ENCODE results near the gene LTC4S. TPM values are rescaled to one million over a fixed set of nuclear protein-coding genes. Genes with fewer than 3 reads are reported as not detected.

Gene LTC4S
- total and polyA plus RNA-seq, 12 donors, result 5.4 to 20.0 (median 8.8) TPM

- ATAC-seq (peak in 6 of 8 donors; percentile 25 to 64 (median 40)), DNase-seq (no peak)
- no peak for TF ChIP-seq CTCF (IDR thresholded peaks at IDR 0.05)
- 60 to 70% methylated on average over 9 of the region's 9 CpGs for WGBS, 2 donors
- intact Hi-C loops (cut with DNase I), result no loop called here
- H3K4me3 ChIP-seq, result no peak overlapping the region
- H3K9me3 ChIP-seq, result no peaks in the 10 kb centered on the region
- peaks cover 0 to 88% (median 33%) of the 10 kb centered on the region in 9 donors for H3K36me3 ChIP-seq
- H3K27ac ChIP-seq, result peak overlapping the region in 1 of 10 donors; percentile 45
- H3K4me1 ChIP-seq, result peaks cover 0 to 70% (median 0%) of the 10 kb centered on the region in 9 donors
- no peaks in the 10 kb centered on the region for H3K27me3 ChIP-seq
Observed at GRCh38 chr5:179777909-179778308, 15.9 kb upstream of the LTC4S start.

GRCh38 chr5:179778591-179778990 is 15.2 kb upstream of the LTC4S start:
- ATAC-seq, result no peak
- no peak overlapping the region for H3K4me3 ChIP-seq

GRCh38 chr5:179779826-179780225 is 14.0 kb upstream of the LTC4S start:
- intact Hi-C loops (cut with DNase I), result no loop called here
- TF ChIP-seq CTCF (IDR thresholded peaks at IDR 0.05), result no peak
- no peak for DNase-seq
- Histone ChIP-seq H3K4me1 (peaks cover 0 to 70% (median 0%) of the 10 kb centered on the region in 9 donors), H3K27me3 (no peaks in the 10 kb centered on the region), H3K9me3 (no peaks in the 10 kb centered on the region), H3K4me3 (no peak overlapping the region), H3K36me3 (peaks cover 0 to 69% (median 16%) of the 10 kb centered on the region in 9 donors), H3K27ac (no peak overlapping the region)
- ATAC-seq, result no peak
- WGBS, 2 donors, result 80 to 87% methylated on average over 4 of the region's 4 CpGs

More at GRCh38 chr5:179778591-179778990, 15.2 kb upstream of the LTC4S start:
- DNase-seq, result no peak
- no peaks in the 10 kb centered on the region for H3K27me3 ChIP-seq
- intact Hi-C loops (cut with DNase I), result no loop called here
- peaks cover 0 to 70% (median 0%) of the 10 kb centered on the region in 9 donors for H3K4me1 ChIP-seq
- WGBS, 2 donors, result 95 to 97% methylated on average over 5 of the region's 5 CpGs
- peak overlapping the region in 1 of 10 donors; percentile 45 for H3K27ac ChIP-seq
- peaks cover 0 to 81% (median 26%) of the 10 kb centered on the region in 9 donors for H3K36me3 ChIP-seq
- H3K9me3 ChIP-seq, result no peaks in the 10 kb centered on the region
- TF ChIP-seq CTCF (IDR thresholded peaks at IDR 0.05), result no peak

- H3K36me3 ChIP-seq, result peaks cover 0 to 63% (median 11%) of the 10 kb centered on the region in 9 donors
- WGBS, 2 donors, result 87 to 92% methylated on average over 7 of the region's 7 CpGs
- DNase-seq, result no peak
Observed at GRCh38 chr5:179780362-179780761, 13.4 kb upstream of the LTC4S start.

More at GRCh38 chr5:179780362-179780761, 13.4 kb upstream of the LTC4S start:
- no peak for ATAC-seq
- peaks cover 0 to 68% (median 0%) of the 10 kb centered on the region in 9 donors for H3K4me1 ChIP-seq
- no peak overlapping the region for H3K4me3 ChIP-seq
- H3K27ac ChIP-seq, result no peak overlapping the region
- intact Hi-C loops (cut with DNase I), result no loop called here
- H3K27me3 ChIP-seq, result no peaks in the 10 kb centered on the region
- TF ChIP-seq CTCF (IDR thresholded peaks at IDR 0.05), result no peak
- no peaks in the 10 kb centered on the region for H3K9me3 ChIP-seq

Data from heart right ventricle (tissue), 16 donors.